ENCODE data around the gene COLGALT1. TPM values are rescaled to one million over a fixed set of nuclear protein-coding genes. Genes with fewer than 3 reads are reported as not detected.

The COLGALT1 gene
- total RNA-seq, 4 donors from 2014 or later = 54.2 to 92.6 (median 61.5) TPM

DNA sequence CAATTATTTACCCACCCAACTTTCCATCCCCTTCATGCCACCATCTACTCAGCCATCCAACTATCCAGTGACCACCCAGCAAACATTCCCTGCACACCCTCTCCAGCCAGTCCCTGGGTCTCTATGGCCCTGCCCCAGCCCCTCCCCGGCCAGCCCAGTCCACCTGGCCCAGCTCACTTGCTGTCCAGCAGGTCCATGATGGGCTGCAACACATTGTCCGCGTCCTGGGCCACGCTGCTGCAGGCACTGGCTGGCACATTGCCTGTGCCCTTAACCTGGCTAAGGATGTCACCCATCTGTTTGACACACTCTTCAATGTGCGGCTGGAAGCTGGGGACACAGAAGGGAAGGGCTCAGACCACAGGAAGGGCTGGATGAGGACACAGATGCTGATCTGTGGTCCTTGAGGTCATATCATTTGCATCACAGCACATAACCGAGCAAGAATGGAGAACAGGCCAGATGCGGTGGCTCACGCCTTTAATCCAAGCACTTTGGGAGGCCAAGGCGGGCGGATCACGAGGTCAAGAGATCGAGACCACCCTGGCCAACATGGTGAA is 71.1 kb downstream of the COLGALT1 start:
- WGBS = 83% methylated on average over 12 of the region's 12 CpGs
- no peaks in the 10 kb centered on the region for H3K36me3 ChIP-seq
- peaks cover 0 to 13% (median 8%) of the 10 kb centered on the region in 4 donors for H3K9me3 ChIP-seq
- intact Hi-C loops (cut with DNase I) = no loop called here
- DNase-seq (ENCODE audit: extremely low spot score) = no peak
- H3K27ac ChIP-seq (replicated peaks in 1 of 4) = no peak overlapping the region
- no peaks in the 10 kb centered on the region for H3K4me1 ChIP-seq
- TF ChIP-seq POLR2AphosphoS5 (IDR thresholded peaks at IDR 0.05) (no peak), CTCF (IDR thresholded peaks at IDR 0.05) (no peak), EP300 (IDR thresholded peaks at IDR 0.05) (no peak), POLR2A (IDR thresholded peaks at IDR 0.05; ENCODE audit: low read depth) (no peak)
- H3K4me3 ChIP-seq = no peak overlapping the region
- H3K27me3 ChIP-seq = peaks cover 0 to 18% (median 0%) of the 10 kb centered on the region in 4 donors

GRCh38 chr19:17627161-17627560 is 71.7 kb downstream of the COLGALT1 start:
- intact Hi-C loops (cut with DNase I) = no loop called here
- 87% methylated on average over 3 of the region's 3 CpGs for WGBS
- no peak for DNase-seq (ENCODE audit: extremely low spot score)
- Histone ChIP-seq H3K36me3 (no peaks in the 10 kb centered on the region), H3K27ac (replicated peaks in 1 of 4) (no peak overlapping the region), H3K9me3 (peaks cover 0 to 6% (median 3%) of the 10 kb centered on the region in 4 donors), H3K27me3 (peaks cover 0 to 13% (median 0%) of the 10 kb centered on the region in 4 donors), H3K4me3 (no peak overlapping the region), H3K4me1 (no peaks in the 10 kb centered on the region)
- TF ChIP-seq CTCF (IDR thresholded peaks at IDR 0.05) = no peak
- no peak for TF ChIP-seq EP300 (IDR thresholded peaks at IDR 0.05)
- no peak for TF ChIP-seq POLR2AphosphoS5 (IDR thresholded peaks at IDR 0.05)
- TF ChIP-seq POLR2A (IDR thresholded peaks at IDR 0.05; ENCODE audit: low read depth) = no peak

- no peak overlapping the region for H3K4me3 ChIP-seq
- intact Hi-C loops (cut with DNase I) = no loop called here
- H3K36me3 ChIP-seq = no peaks in the 10 kb centered on the region
- H3K4me1 ChIP-seq = no peaks in the 10 kb centered on the region
- no peak for TF ChIP-seq EP300 (IDR thresholded peaks at IDR 0.05)
- WGBS = 75% methylated on average over 3 of the region's 5 CpGs
- H3K27ac ChIP-seq (replicated peaks in 1 of 4) = no peak overlapping the region
- no peak for DNase-seq (ENCODE audit: extremely low spot score)
- peaks cover 0 to 10% (median 0%) of the 10 kb centered on the region in 4 donors for H3K27me3 ChIP-seq
- no peaks in the 10 kb centered on the region for H3K9me3 ChIP-seq
Observed at GRCh38 chr19:17627921-17628320, 72.5 kb downstream of the COLGALT1 start.

GRCh38 chr19:17629760-17630159 is 74.3 kb downstream of the COLGALT1 start:
- DNase-seq (ENCODE audit: extremely low spot score) = no peak
- 91% methylated on average over 2 of the region's 2 CpGs for WGBS
- H3K4me1 ChIP-seq = no peaks in the 10 kb centered on the region
- peaks cover 0 to 10% (median 0%) of the 10 kb centered on the region in 4 donors for H3K27me3 ChIP-seq
- no peaks in the 10 kb centered on the region for H3K9me3 ChIP-seq
- H3K27ac ChIP-seq (replicated peaks in 1 of 4) = no peak overlapping the region
- TF ChIP-seq EP300 (IDR thresholded peaks at IDR 0.05) (no peak), CTCF (IDR thresholded peaks at IDR 0.05) (no peak), POLR2A (IDR thresholded peaks at IDR 0.05; ENCODE audit: low read depth) (no peak), POLR2AphosphoS5 (IDR thresholded peaks at IDR 0.05) (no peak)
- H3K36me3 ChIP-seq = no peaks in the 10 kb centered on the region
- H3K4me3 ChIP-seq = no peak overlapping the region
- intact Hi-C loops (cut with DNase I) = no loop called here

DNA sequence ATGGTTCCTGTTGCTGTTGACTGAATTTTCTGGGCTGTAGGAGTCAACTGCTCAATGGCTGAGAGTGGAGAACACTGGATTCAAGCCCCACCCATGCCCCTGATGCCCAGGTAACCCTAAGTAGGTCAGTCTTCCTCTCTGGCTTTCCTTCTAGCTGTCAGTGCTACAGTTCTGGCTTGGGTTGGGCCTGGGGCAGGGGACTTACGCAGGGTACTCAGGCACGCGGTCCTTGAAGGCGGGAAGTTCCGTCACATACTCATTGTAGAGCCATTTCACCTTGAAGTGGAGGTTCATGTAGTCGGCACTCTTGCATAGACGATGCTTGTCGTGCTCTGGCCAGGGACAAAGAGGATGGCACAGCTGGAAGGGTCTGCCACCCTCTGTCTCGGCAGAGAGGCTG is 77.1 kb downstream of the COLGALT1 start:
- Histone ChIP-seq H3K4me1 (no peaks in the 10 kb centered on the region), H3K36me3 (no peaks in the 10 kb centered on the region), H3K27me3 (peaks cover 0 to 6% (median 0%) of the 10 kb centered on the region in 4 donors), H3K9me3 (no peaks in the 10 kb centered on the region), H3K4me3 (no peak overlapping the region), H3K27ac (replicated peaks in 1 of 4) (no peak overlapping the region)
- WGBS = 95% methylated on average over 9 of the region's 9 CpGs
- TF ChIP-seq POLR2A (IDR thresholded peaks at IDR 0.05; ENCODE audit: low read depth) (no peak), POLR2AphosphoS5 (IDR thresholded peaks at IDR 0.05) (no peak), CTCF (IDR thresholded peaks at IDR 0.05) (no peak), EP300 (IDR thresholded peaks at IDR 0.05) (no peak)
- DNase-seq (ENCODE audit: extremely low spot score) = no peak
- intact Hi-C loops (cut with DNase I) = no loop called here

Other genes with a start within 250 kb of the COLGALT1 start
- 100 to 1,000 TPM; 131 to 173 (median 147) TPM for gene MRPL34, start 249.8 kb upstream of the COLGALT1 start, total RNA-seq
- gene DDA1, start 246.1 kb upstream of the COLGALT1 start, total RNA-seq = 10 to 100 TPM; 12.0 to 25.4 (median 20.9) TPM
- gene ANO8, start 220.8 kb upstream of the COLGALT1 start, total RNA-seq = 1 to 10 TPM; 2.9 to 7.4 (median 4.0) TPM
- 10 to 100 TPM in 2 of 4 donors, 1 to 10 TPM in 2; 8.7 to 13.3 (median 10.2) TPM for gene GTPBP3, start 218.1 kb upstream of the COLGALT1 start, total RNA-seq
- gene PLVAP, start 178.3 kb upstream of the COLGALT1 start, total RNA-seq = 100 to 1,000 TPM in 3 of 4 donors, 10 to 100 TPM in 1; 37.4 to 155 (median 117) TPM
- not detected for gene CCDC194, start 161.5 kb upstream of the COLGALT1 start, total RNA-seq
- 10 to 100 TPM; 25.3 to 59.7 (median 51.0) TPM for gene BST2, start 150.0 kb upstream of the COLGALT1 start, total RNA-seq
- gene MVB12A, start 135.6 kb upstream of the COLGALT1 start, total RNA-seq = 10 to 100 TPM; 24.5 to 66.1 (median 56.1) TPM
- under 1 TPM in 2 of 4 donors, not detected in 2; 0.26 to 0.75 TPM for gene TMEM221, start 107.0 kb upstream of the COLGALT1 start, total RNA-seq
- gene NXNL1, start 94.7 kb upstream of the COLGALT1 start, total RNA-seq = not detected
- 10 to 100 TPM; 15.9 to 26.1 (median 19.4) TPM for gene SLC27A1, start 85.1 kb upstream of the COLGALT1 start, total RNA-seq
- gene PGLS, start 44.0 kb upstream of the COLGALT1 start, total RNA-seq = 10 to 100 TPM; 39.0 to 75.5 (median 49.9) TPM
- gene UNC13A, start 132.7 kb downstream of the COLGALT1 start, total RNA-seq = under 1 TPM; under 0.01 to 0.23 (median 0.18) TPM
- gene MAP1S, start 163.8 kb downstream of the COLGALT1 start, total RNA-seq = 10 to 100 TPM; 24.1 to 50.9 (median 35.9) TPM
- gene FCHO1, start 195.8 kb downstream of the COLGALT1 start, total RNA-seq = 1 to 10 TPM; 1.6 to 2.9 (median 1.9) TPM
- under 1 TPM; 0.33 to 0.84 (median 0.62) TPM for gene B3GNT3, start 239.5 kb downstream of the COLGALT1 start, total RNA-seq

Measured in esophagus muscularis mucosa (tissue), 4 donors.